Upper lobe of right lung (tissue), 1 donor: Measurements from ENCODE around the gene COMMD1. TPM values are rescaled to one million over a fixed set of nuclear protein-coding genes. Genes with fewer than 3 reads are reported as not detected.
"Not testable (repeated sequence)": the region's sequence is repeated elsewhere in the genome, so short reads cannot be mapped to it uniquely, and the experiment has no call there.

Experiments
- ATAC-seq: fragments of 200-7000 bp; cut with Tn5 transposase; one replicate; pipeline ENCODE4 v1.9.1; 2020; ENCODE audit warnings: mild to moderate bottlenecking, moderate library complexity
- DNase-seq: peaks from one replicate; pipeline ENCODE4 v3.0.0-alpha.2; 2020
- H3K27ac ChIP-seq: fragments of 200-600 bp; one replicate; pipeline ENCODE4 v1.8.0; 2022
- H3K27me3 ChIP-seq: fragments of 200-600 bp; one replicate; pipeline ENCODE4 v1.8.0; 2022; ENCODE audit warnings: mild to moderate bottlenecking
- H3K36me3 ChIP-seq: fragments of 200-600 bp; one replicate; pipeline ENCODE4 v1.8.0; 2022
- H3K4me1 ChIP-seq: fragments of 200-600 bp; one replicate; pipeline ENCODE4 v1.8.0; 2022
- H3K4me3 ChIP-seq: fragments of 200-600 bp; one replicate; pipeline ENCODE4 v1.8.0; 2022; ENCODE audit warnings: mild to moderate bottlenecking
- H3K9me3 ChIP-seq: fragments of 200-600 bp; one replicate; pipeline ENCODE4 v1.8.0; 2022
- intact Hi-C: fragments of 100-400 bp; cut with DNase I; formaldehyde crosslinking; loops from one replicate; pipeline ENCODE4 v1.11.0; 2022
- total RNA-seq: library from RNA; stranded (reverse); fragmentation: NEBNext Ultra II Directional; extraction: Animal tissue kit (Norgen Biotek cat#: 25700); gene quantifications from one replicate; pipeline ENCODE4 v1.2.1, GENCODE V29; 2021
- TF ChIP-seq, protein P1 (sequence below): fragments of 200-600 bp; IDR thresholded peaks from one replicate; pipeline ENCODE4 v1.8.0; 2022; ENCODE audit warnings: antibody characterized with exemption
- donor health status: DM: no; HTN: yes; CAD: no; lungs with severe emphysema.

The COMMD1 gene
- total RNA-seq, 1 donor from 2014 or later, result 30.3 TPM

DNA sequence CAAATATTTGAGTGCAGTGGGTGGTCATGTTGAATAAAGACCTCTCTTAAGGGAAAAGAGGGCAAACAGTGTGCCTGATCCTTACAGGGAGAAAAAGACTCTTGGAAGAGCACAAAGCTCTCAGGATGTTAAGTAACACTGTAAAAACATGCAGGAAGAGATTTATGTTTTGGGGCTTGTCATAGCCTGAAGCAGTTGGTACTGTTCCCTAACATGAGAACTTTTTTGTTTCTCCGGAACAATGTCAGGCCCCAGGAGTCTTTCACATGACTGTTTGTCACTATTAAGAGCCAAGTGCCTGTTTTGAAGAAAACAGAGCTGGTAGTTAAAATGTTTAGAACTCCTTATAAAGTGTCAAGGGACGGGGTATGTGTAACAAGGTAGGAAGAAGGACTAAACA is 206.7 kb downstream of the COMMD1 start:
- ATAC-seq, result no peak
- intact Hi-C loops, result no loop called here

DNA sequence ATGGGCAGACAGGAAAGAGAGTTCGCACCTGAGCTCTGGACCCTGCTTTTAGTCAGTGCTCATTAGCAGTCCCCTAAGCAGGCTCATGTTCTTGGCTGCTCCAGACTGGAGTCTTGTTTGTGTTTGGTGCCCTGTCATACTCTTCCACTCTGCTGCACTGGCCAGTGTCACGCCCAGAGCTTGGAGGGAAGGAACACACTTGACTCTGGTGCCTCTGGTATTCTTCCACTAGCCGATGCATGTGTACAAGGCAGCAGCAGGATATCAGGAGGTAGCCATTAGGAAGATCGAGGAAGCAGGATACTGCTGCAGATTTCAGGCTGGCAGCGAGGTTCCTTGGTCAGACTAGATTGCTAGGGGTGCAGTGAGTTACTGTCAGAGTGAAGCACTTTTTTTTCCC is 209.1 kb downstream of the COMMD1 start:
- DNase-seq, result no peak
- no peaks in the 10 kb centered on the region for H3K27me3 ChIP-seq
- H3K4me1 ChIP-seq, result peaks cover 5% of the 10 kb centered on the region
- H3K27ac ChIP-seq, result no peak overlapping the region
- H3K9me3 ChIP-seq, result no peaks in the 10 kb centered on the region
- TF ChIP-seq, protein P1, sequence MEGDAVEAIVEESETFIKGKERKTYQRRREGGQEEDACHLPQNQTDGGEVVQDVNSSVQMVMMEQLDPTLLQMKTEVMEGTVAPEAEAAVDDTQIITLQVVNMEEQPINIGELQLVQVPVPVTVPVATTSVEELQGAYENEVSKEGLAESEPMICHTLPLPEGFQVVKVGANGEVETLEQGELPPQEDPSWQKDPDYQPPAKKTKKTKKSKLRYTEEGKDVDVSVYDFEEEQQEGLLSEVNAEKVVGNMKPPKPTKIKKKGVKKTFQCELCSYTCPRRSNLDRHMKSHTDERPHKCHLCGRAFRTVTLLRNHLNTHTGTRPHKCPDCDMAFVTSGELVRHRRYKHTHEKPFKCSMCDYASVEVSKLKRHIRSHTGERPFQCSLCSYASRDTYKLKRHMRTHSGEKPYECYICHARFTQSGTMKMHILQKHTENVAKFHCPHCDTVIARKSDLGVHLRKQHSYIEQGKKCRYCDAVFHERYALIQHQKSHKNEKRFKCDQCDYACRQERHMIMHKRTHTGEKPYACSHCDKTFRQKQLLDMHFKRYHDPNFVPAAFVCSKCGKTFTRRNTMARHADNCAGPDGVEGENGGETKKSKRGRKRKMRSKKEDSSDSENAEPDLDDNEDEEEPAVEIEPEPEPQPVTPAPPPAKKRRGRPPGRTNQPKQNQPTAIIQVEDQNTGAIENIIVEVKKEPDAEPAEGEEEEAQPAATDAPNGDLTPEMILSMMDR, result no peak
- ATAC-seq, result peak; percentile 77
- intact Hi-C loops, result no loop called here
- H3K4me3 ChIP-seq, result no peak overlapping the region
- H3K36me3 ChIP-seq, result no peaks in the 10 kb centered on the region

More for the DNA sequence above, 206.7 kb downstream of the COMMD1 start:
- Histone ChIP-seq H3K4me1 (no peaks in the 10 kb centered on the region), H3K36me3 (no peaks in the 10 kb centered on the region), H3K27me3 (no peaks in the 10 kb centered on the region), H3K27ac (no peak overlapping the region), H3K9me3 (no peaks in the 10 kb centered on the region), H3K4me3 (no peak overlapping the region)
- no peak for DNase-seq
- TF ChIP-seq, protein P1, result no peak

DNA sequence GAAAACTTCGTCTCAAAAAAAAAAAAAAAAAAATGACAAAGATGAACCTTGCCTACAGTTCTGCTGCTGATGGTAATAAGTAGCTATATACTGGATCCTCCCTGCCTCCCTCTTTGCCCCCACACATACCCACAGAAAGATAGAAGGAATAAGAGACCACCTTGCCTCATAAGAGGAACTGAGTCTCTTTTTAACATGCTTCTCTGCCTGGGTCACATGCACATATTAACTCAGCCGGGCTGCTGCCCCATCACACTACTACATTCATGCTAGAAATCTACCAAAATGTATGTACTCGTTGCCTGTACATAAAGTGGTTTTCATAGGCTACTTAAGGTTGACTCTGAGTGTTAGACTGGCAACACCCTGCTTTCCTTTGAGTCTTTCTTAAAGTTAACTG is 211.5 kb downstream of the COMMD1 start:
- Histone ChIP-seq H3K27ac (no peak overlapping the region), H3K4me3 (no peak overlapping the region), H3K4me1 (peaks cover 5% of the 10 kb centered on the region), H3K36me3 (no peaks in the 10 kb centered on the region), H3K9me3 (no peaks in the 10 kb centered on the region), H3K27me3 (no peaks in the 10 kb centered on the region)
- TF ChIP-seq, protein P1, result no peak
- no peak for DNase-seq
- no peak for ATAC-seq
- intact Hi-C loops, result no loop called here

DNA sequence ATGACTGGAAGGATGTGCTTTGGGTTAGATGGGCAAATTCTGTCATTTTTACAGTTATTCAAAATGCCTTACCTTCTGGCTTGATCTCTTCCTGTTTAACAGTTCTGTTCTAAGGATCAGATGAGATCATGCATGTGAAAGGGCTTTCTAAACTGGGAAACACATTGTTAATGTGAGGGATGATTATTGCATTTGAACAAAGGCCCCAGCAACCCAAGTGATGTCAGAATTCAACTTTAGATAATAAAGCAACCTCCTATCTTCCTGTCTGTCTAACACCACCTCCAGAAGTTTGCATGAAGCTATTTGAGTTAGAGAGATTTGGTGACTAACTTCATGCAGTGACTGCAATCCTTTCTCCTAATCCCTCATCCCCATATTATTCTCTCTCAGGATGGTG is 212.7 kb downstream of the COMMD1 start:
- Histone ChIP-seq H3K4me3 (no peak overlapping the region), H3K27ac (no peak overlapping the region), H3K4me1 (peaks cover 5% of the 10 kb centered on the region), H3K36me3 (no peaks in the 10 kb centered on the region), H3K9me3 (no peaks in the 10 kb centered on the region), H3K27me3 (no peaks in the 10 kb centered on the region)
- TF ChIP-seq, protein P1, result no peak
- ATAC-seq, result no peak
- no peak for DNase-seq
- intact Hi-C loops, result no loop called here

DNA sequence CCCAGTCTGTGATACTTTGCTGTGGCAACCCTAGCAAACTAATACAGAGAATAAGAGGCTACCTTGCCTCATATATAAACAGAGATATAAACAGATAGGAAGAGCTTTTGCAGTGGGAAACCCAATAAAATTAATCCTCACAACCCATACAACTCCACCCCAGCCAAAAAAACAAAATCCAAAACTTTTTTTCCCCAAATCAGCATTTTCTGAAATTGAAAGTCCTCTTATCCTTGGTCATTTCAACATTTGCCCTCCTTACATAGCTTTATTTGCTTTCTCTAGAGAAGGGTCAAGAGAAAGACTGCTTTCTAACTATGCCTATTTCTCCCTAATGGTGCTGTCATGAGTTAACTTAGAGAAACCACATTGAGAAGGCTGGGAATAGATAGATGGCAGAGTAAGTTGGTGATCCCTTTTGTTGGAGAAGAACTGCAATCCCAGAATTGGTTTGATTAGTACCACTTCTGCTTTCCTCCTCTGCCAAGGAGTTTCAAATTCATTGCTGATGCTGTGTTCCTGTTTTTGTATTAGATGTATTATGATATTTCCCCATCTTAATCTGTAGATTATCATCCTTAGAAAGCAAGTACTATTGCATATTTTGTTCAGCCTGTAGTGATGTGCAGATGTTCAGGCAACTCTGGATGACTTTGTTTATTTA is 214.0 kb downstream of the COMMD1 start:
- ATAC-seq, result peak; percentile 45
- no peak overlapping the region for H3K27ac ChIP-seq
- H3K36me3 ChIP-seq, result no peaks in the 10 kb centered on the region
- H3K9me3 ChIP-seq, result no peaks in the 10 kb centered on the region
- TF ChIP-seq, protein P1, result no peak
- H3K4me1 ChIP-seq, result peaks cover 5% of the 10 kb centered on the region
- no peak overlapping the region for H3K4me3 ChIP-seq
- no peak for DNase-seq
- no peaks in the 10 kb centered on the region for H3K27me3 ChIP-seq
- intact Hi-C loops, result no loop called here

DNA sequence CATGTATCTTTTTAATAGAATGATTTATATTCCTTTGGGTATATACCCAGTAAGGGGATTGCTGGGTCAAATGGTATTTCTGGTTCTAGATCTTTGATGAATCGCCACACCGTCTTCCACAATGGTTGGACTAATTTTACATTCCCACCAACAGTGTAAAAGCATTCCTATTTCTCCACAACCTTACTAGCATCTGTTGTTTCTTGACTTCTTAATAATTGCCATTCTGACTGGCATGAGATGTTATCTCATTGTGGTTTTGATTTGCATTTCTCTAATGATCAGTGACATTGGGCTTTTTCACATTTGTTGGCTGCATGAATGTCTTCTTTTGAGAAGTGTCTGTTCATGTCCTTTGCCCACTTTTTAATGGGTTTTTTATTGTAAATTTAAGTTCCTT is 220.8 kb downstream of the COMMD1 start:
- intact Hi-C loops, ATAC-seq, DNase-seq, H3K4me3 ChIP-seq, H3K36me3 ChIP-seq, H3K9me3 ChIP-seq, H3K27ac ChIP-seq, H3K4me1 ChIP-seq, H3K27me3 ChIP-seq: not testable (repeated sequence)
